Uterus (tissue), 4 donors: ENCODE results near the gene FUS. TPM values are rescaled to one million over a fixed set of nuclear protein-coding genes. Genes with fewer than 3 reads are reported as not detected.

Experiments
- DNase-seq, 2 donors: peaks; one replicate each; pipeline ENCODE4 v3.0.0-alpha.2; 2019 to 2020
- H3K27ac ChIP-seq, 2 donors: fragments of 200-600 bp; sonication (generic); 1 replicate in 1 of 2; 2 replicates in 1 of 2; pipeline ENCODE4 v1.5.1; 2016 to 2018
- H3K27me3 ChIP-seq, 2 donors: fragments of 200-600 bp; sonication (generic); one replicate each; pipeline ENCODE4 v1.5.1; 2018 to 2019; ENCODE audit warnings: control low read depth in 1 of 2
- H3K36me3 ChIP-seq, 2 donors: fragments of 200-600 bp; sonication (generic); one replicate each; pipeline ENCODE4 v1.5.1; 2019; ENCODE audit warnings: control low read depth in 1 of 2
- H3K4me1 ChIP-seq, 2 donors: fragments of 200-600 bp; sonication (generic); one replicate each; pipeline ENCODE4 v1.5.1; 2018 to 2019; ENCODE audit warnings: control low read depth in 1 of 2
- H3K4me3 ChIP-seq, 2 donors: fragments of 200-600 bp; sonication (generic); 1 replicate in 1 of 2; 2 replicates in 1 of 2; pipeline ENCODE4 v1.5.1; 2018 to 2019; ENCODE audit warnings: mild to moderate bottlenecking in 1 of 2
- H3K9me3 ChIP-seq, 2 donors: fragments of 200-600 bp; sonication (generic); one replicate each; pipeline ENCODE4 v1.5.1; 2019; ENCODE audit warnings: control low read depth in 1 of 2
- CTCF ChIP-seq, 4 experiments: fragments of 200-600 bp in 2 of 4; fragments of 450-650 bp in 2 of 4; sonication (generic) in 2 of 4; IDR thresholded peaks; one replicate each; pipeline ENCODE4 v1.5.1; 2016 to 2019; ENCODE audit warnings: antibody characterized with exemption in 4 of 4, mild to moderate bottlenecking in 2 of 4, moderate library complexity in 1 of 4
- POLR2A ChIP-seq, 2 donors: fragments of 450-650 bp; IDR thresholded peaks; one replicate each; pipeline ENCODE4 v1.6.1; 2016; ENCODE audit warnings: antibody characterized with exemption in 2 of 2, mild to moderate bottlenecking in 1 of 2, moderate library complexity in 1 of 2
- intact Hi-C: fragments of 100-400 bp; cut with DNase I; formaldehyde crosslinking; loops from one replicate; pipeline ENCODE4 v1.15.1; 2023; ENCODE audit warnings: low total_unique reads
- total RNA-seq, 4 donors: library from RNA; depleted of rRNA in 3 of 4; stranded (reverse); fragments of >200 nt in 3 of 4; gene quantifications; one replicate each; pipeline versions ENCODE4 v1.1.0 to v1.2.4, GENCODE V29; 2014 to 2023
- donor health status: DM: yes; HTN: yes; CAD: no.

The FUS gene
- total RNA-seq, 4 donors from 2014 or later: 21.5 to 356 (median 109) TPM

- no peak overlapping the region for H3K4me3 ChIP-seq
- no peaks in the 10 kb centered on the region for H3K36me3 ChIP-seq
- no peak for DNase-seq
- H3K4me1 ChIP-seq: peaks cover 7 to 10% of the 10 kb centered on the region in 2 donors
- no peak overlapping the region for H3K27ac ChIP-seq
- intact Hi-C loops: no loop called here
- no peak for TF ChIP-seq POLR2A (IDR thresholded peaks at IDR 0.05)
- no peak for TF ChIP-seq CTCF (IDR thresholded peaks at IDR 0.05)
- H3K9me3 ChIP-seq: no peaks in the 10 kb centered on the region
- H3K27me3 ChIP-seq: no peaks in the 10 kb centered on the region
Observed at GRCh38 chr16:31186930-31187807, 7.2 kb downstream of the FUS start.

GRCh38 chr16:31187808-31188189, 7.9 kb downstream of the FUS start:
- TF ChIP-seq CTCF (IDR thresholded peaks at IDR 0.05) (no peak), POLR2A (IDR thresholded peaks at IDR 0.05) (no peak)
- peaks cover under 1 to 10% of the 10 kb centered on the region in 2 donors for H3K4me1 ChIP-seq
- intact Hi-C loops: no loop called here
- H3K36me3 ChIP-seq: no peaks in the 10 kb centered on the region
- no peak overlapping the region for H3K27ac ChIP-seq
- no peak overlapping the region for H3K4me3 ChIP-seq
- DNase-seq: no peak
- H3K9me3 ChIP-seq: no peaks in the 10 kb centered on the region
- no peaks in the 10 kb centered on the region for H3K27me3 ChIP-seq

- Histone ChIP-seq H3K9me3 (no peaks in the 10 kb centered on the region), H3K36me3 (no peaks in the 10 kb centered on the region), H3K4me1 (peaks cover 0 to 2% of the 10 kb centered on the region in 2 donors), H3K27ac (no peak overlapping the region), H3K27me3 (no peaks in the 10 kb centered on the region), H3K4me3 (no peak overlapping the region)
- no peak for TF ChIP-seq CTCF (IDR thresholded peaks at IDR 0.05)
- TF ChIP-seq POLR2A (IDR thresholded peaks at IDR 0.05): no peak
- intact Hi-C loops: no loop called here
- DNase-seq: no peak
Observed at GRCh38 chr16:31188450-31189411, 8.8 kb downstream of the FUS start.

- intact Hi-C loops: no loop called here
- DNase-seq: no peak
- H3K9me3 ChIP-seq: no peaks in the 10 kb centered on the region
- no peaks in the 10 kb centered on the region for H3K36me3 ChIP-seq
- TF ChIP-seq POLR2A (IDR thresholded peaks at IDR 0.05): no peak
- TF ChIP-seq CTCF (IDR thresholded peaks at IDR 0.05): no peak
- H3K4me1 ChIP-seq: no peaks in the 10 kb centered on the region
- no peak overlapping the region for H3K27ac ChIP-seq
- H3K27me3 ChIP-seq: no peaks in the 10 kb centered on the region
- H3K4me3 ChIP-seq: no peak overlapping the region
Observed at GRCh38 chr16:31189412-31189778, 9.5 kb downstream of the FUS start.

GRCh38 chr16:31190061-31190460, 10.1 kb downstream of the FUS start:
- TF ChIP-seq CTCF (IDR thresholded peaks at IDR 0.05) (no peak), POLR2A (IDR thresholded peaks at IDR 0.05) (no peak)
- Histone ChIP-seq H3K36me3 (no peaks in the 10 kb centered on the region), H3K9me3 (no peaks in the 10 kb centered on the region), H3K4me3 (no peak overlapping the region), H3K4me1 (no peaks in the 10 kb centered on the region), H3K27me3 (no peaks in the 10 kb centered on the region), H3K27ac (no peak overlapping the region)
- intact Hi-C loops: no loop called here
- DNase-seq: no peak
